PC-9 (cell line): Measurements from ENCODE around the gene FOXP1. TPM values are rescaled to one million over a fixed set of nuclear protein-coding genes. Genes with fewer than 3 reads are reported as not detected.

Experiments
- BruUV-seq: library from RNA; stranded (reverse); fragments of 400-500 nt; replicated peaks from 2 replicates; lab custom pipeline; 2021; lab: Mats Ljungman, UMichigan
- CTCF ChIA-PET: fragments of 300-600 bp; sonication (Branson Sonifier 250); formaldehyde crosslinking; loops from one replicate; lab custom pipeline; 2022; ENCODE audit warnings: antibody characterized with exemption; lab: Charles Lee
- POLR2A ChIA-PET: fragments of 300-600 bp; sonication (Branson Sonifier 250); formaldehyde crosslinking; loops from one replicate; lab custom pipeline; 2022; ENCODE audit warnings: antibody characterized with exemption; ENCODE audit not compliant: unreplicated experiment; lab: Charles Lee
- DNase-seq, 2 experiments: peaks; one replicate each; pipeline versions ENCODE4 v3.0.0 to v3.0.0-alpha.2; 2015 to 2022; ENCODE audit warnings: mixed read lengths in 1 of 2
- H2AFZ ChIP-seq: fragments of 200-600 bp; sonication (generic); 2 replicates; pipeline ENCODE4 v1.8.1; 2017; ENCODE audit warnings: antibody characterized with exemption
- H3F3A ChIP-seq: fragments of 200-600 bp; sonication (generic); 2 replicates; pipeline ENCODE4 v1.8.1; 2017; ENCODE audit warnings: antibody characterized with exemption, mild to moderate bottlenecking, low read depth; ENCODE audit not compliant: insufficient read depth
- H3K27ac ChIP-seq: fragments of 200-600 bp; sonication (generic); 2 replicates; pipeline ENCODE4 v1.6.1; 2016; ENCODE audit warnings: mixed run types
- H3K27me3 ChIP-seq: fragments of 200-600 bp; sonication (generic); 2 replicates; pipeline ENCODE4 v1.6.1; 2016; ENCODE audit warnings: low read depth, mixed run types; ENCODE audit not compliant: insufficient read depth
- H3K36me3 ChIP-seq: fragments of 200-600 bp; sonication (generic); 2 replicates; pipeline ENCODE4 v1.6.1; 2016; ENCODE audit warnings: low read depth, mixed run types
- H3K4me1 ChIP-seq: fragments of 200-600 bp; sonication (generic); replicated peaks from 2 replicates; pipeline ENCODE4 v1.6.1; 2016; ENCODE audit warnings: mixed run types; ENCODE audit not compliant: insufficient read depth
- H3K4me2 ChIP-seq: fragments of 200-600 bp; sonication (generic); 2 replicates; pipeline ENCODE4 v1.6.1; 2017; ENCODE audit warnings: mixed run types
- H3K4me3 ChIP-seq: fragments of 200-600 bp; sonication (generic); 2 replicates; pipeline ENCODE4 v1.6.1; 2016; ENCODE audit warnings: mixed run types
- H3K79me2 ChIP-seq: fragments of 200-600 bp; sonication (generic); 2 replicates; pipeline ENCODE4 v1.6.1; 2017; ENCODE audit warnings: low read depth, mixed run types
- H3K9me2 ChIP-seq: fragments of 200-600 bp; sonication (generic); 2 replicates; pipeline ENCODE4 v1.8.1; 2017; ENCODE audit warnings: mild to moderate bottlenecking; ENCODE audit not compliant: insufficient read depth
- H3K9me3 ChIP-seq: fragments of 200-600 bp; sonication (generic); 2 replicates; pipeline ENCODE4 v1.8.1; 2016; ENCODE audit warnings: low read depth; ENCODE audit not compliant: insufficient read depth
- H4K20me1 ChIP-seq: fragments of 200-600 bp; sonication (generic); 2 replicates; pipeline ENCODE4 v1.8.1; 2017; ENCODE audit not compliant: insufficient read depth
- CTCF ChIP-seq: fragments of 200-600 bp; sonication (generic); conservative IDR thresholded peaks from 2 replicates; pipeline ENCODE4 v1.6.1; 2017; ENCODE audit warnings: mixed run types, antibody characterized with exemption, mild to moderate bottlenecking, moderate library complexity
- EZH2 ChIP-seq: fragments of 200-600 bp; sonication (generic); IDR thresholded peaks from 2 replicates; pipeline ENCODE4 v1.8.0; 2017; ENCODE audit warnings: antibody characterized with exemption, low read depth
- intact Hi-C: fragments of 100-400 bp; cut with micrococcal nuclease; formaldehyde crosslinking; loops from one replicate; pipeline ENCODE4 v1.10.0; 2022; ENCODE audit not compliant: unreplicated experiment
- total RNA-seq: library from RNA; stranded (reverse); gene quantifications from 2 replicates; pipeline ENCODE4 v1.2.3, GENCODE V29; 2021

The FOXP1 gene
- total RNA-seq, 1 experiment from 2014 or later: 33.3 TPM

- intact Hi-C loops: no loop called here
- Histone ChIP-seq H3F3A (no peaks in the 10 kb centered on the region), H3K4me3 (no peak overlapping the region), H3K79me2 (no peaks in the 10 kb centered on the region), H2AFZ (no peak overlapping the region), H3K36me3 (no peaks in the 10 kb centered on the region), H3K27ac (no peak overlapping the region), H3K9me2 (no peaks in the 10 kb centered on the region), H3K4me1 (no peaks in the 10 kb centered on the region), H3K27me3 (no peaks in the 10 kb centered on the region), H4K20me1 (no peaks in the 10 kb centered on the region), H3K4me2 (no peak overlapping the region), H3K9me3 (no peaks in the 10 kb centered on the region)
- POLR2A ChIA-PET: no interaction called here
- BruUV-seq: no TSS peak
- TF ChIP-seq EZH2: no peak
- DNase-seq: no peak
- CTCF ChIA-PET: interaction anchor here (0.7 kb wide), 1 partner anchor 87 kb away, joined by 3 read pairs; no protein-coding TSS in a partner anchor
Observed at GRCh38 chr3:71429597-71429988, 153.9 kb downstream of the FOXP1 start.

- no peak for DNase-seq
- H2AFZ ChIP-seq: no peak overlapping the region
- no peaks in the 10 kb centered on the region for H3K4me1 ChIP-seq
- H3K79me2 ChIP-seq: no peaks in the 10 kb centered on the region
- no peaks in the 10 kb centered on the region for H3K36me3 ChIP-seq
- ChIA-PET CTCF (interaction anchor here (0.7 kb wide), 1 partner anchor 86 kb away, joined by 3 read pairs; no protein-coding TSS in a partner anchor), POLR2A (no interaction called here)
- H3K4me2 ChIP-seq: no peak overlapping the region
- no TSS peak for BruUV-seq
- no peak overlapping the region for H3K4me3 ChIP-seq
- TF ChIP-seq CTCF (no peak), EZH2 (no peak)
- H3K27me3 ChIP-seq: no peaks in the 10 kb centered on the region
- no peaks in the 10 kb centered on the region for H3K9me3 ChIP-seq
- H3F3A ChIP-seq: no peaks in the 10 kb centered on the region
- H3K27ac ChIP-seq: no peak overlapping the region
- intact Hi-C loops: no loop called here
- H3K9me2 ChIP-seq: no peaks in the 10 kb centered on the region
- no peaks in the 10 kb centered on the region for H4K20me1 ChIP-seq
Observed at GRCh38 chr3:71428841-71429596, 154.5 kb downstream of the FOXP1 start.

- Histone ChIP-seq H2AFZ (no peak overlapping the region), H3K36me3 (no peaks in the 10 kb centered on the region), H4K20me1 (no peaks in the 10 kb centered on the region), H3K4me2 (no peak overlapping the region), H3K9me3 (no peaks in the 10 kb centered on the region), H3F3A (no peaks in the 10 kb centered on the region), H3K4me1 (no peaks in the 10 kb centered on the region), H3K9me2 (no peaks in the 10 kb centered on the region), H3K4me3 (no peak overlapping the region), H3K27me3 (no peaks in the 10 kb centered on the region), H3K27ac (no peak overlapping the region), H3K79me2 (no peaks in the 10 kb centered on the region)
- intact Hi-C loops: no loop called here
- CTCF ChIA-PET: interaction anchor here (0.7 kb wide), 1 partner anchor 13 kb away, joined by 4 read pairs; no protein-coding TSS in a partner anchor
- DNase-seq: no peak
- POLR2A ChIA-PET: no interaction called here
- no TSS peak for BruUV-seq
- TF ChIP-seq CTCF (no peak), EZH2 (no peak)
Observed at GRCh38 chr3:71425491-71426071, 157.9 kb downstream of the FOXP1 start.
